MM.1S (cell line): Measurements from ENCODE around the gene SS18L1.

ENCODE experiments used
- DNase-seq: peaks from one replicate; pipeline ENCODE4 v3.0.0-alpha.2; 2015
- H2AFZ ChIP-seq: fragments of 300-600 bp; sonication (generic); 2 replicates; pipeline ENCODE4 v1.6.0; 2016; ENCODE audit warnings: antibody characterized with exemption, low read length
- H3F3A ChIP-seq: fragments of 300-600 bp; sonication (generic); 2 replicates; pipeline ENCODE4 v1.6.1; 2016; ENCODE audit warnings: mild to moderate bottlenecking, antibody characterized with exemption, low read length, moderate library complexity, mixed read lengths; ENCODE audit not compliant: insufficient read depth
- H3K27ac ChIP-seq: fragments of 300-600 bp; sonication (generic); 2 replicates; pipeline ENCODE4 v1.5.1; 2016; ENCODE audit warnings: mild to moderate bottlenecking, low read length
- H3K27me3 ChIP-seq: fragments of 300-600 bp; sonication (generic); replicated peaks from 2 replicates; pipeline ENCODE4 v1.6.0; 2016; ENCODE audit warnings: low read length; ENCODE audit not compliant: insufficient read depth
- H3K36me3 ChIP-seq: fragments of 300-600 bp; sonication (generic); replicated peaks from 2 replicates; pipeline ENCODE4 v1.6.1; 2016; ENCODE audit warnings: mild to moderate bottlenecking, low read length, mixed read lengths; ENCODE audit not compliant: insufficient read depth
- H3K4me1 ChIP-seq: fragments of 300-600 bp; sonication (generic); 2 replicates; pipeline ENCODE4 v1.6.1; 2016; ENCODE audit warnings: low read length, mixed read lengths
- H3K4me2 ChIP-seq: fragments of 300-600 bp; sonication (generic); 2 replicates; pipeline ENCODE4 v1.6.0; 2016; ENCODE audit warnings: low read depth, low read length
- H3K4me3 ChIP-seq: fragments of 300-600 bp; sonication (generic); 2 replicates; pipeline ENCODE4 v1.5.1; 2016; ENCODE audit warnings: low read length, mixed read lengths
- H3K79me2 ChIP-seq: fragments of 300-600 bp; sonication (generic); 2 replicates; pipeline ENCODE4 v1.6.1; 2016; ENCODE audit warnings: mixed run types, low read length, mixed read lengths
- H3K9ac ChIP-seq: fragments of 300-600 bp; sonication (generic); 2 replicates; pipeline ENCODE4 v1.6.1; 2016; ENCODE audit warnings: low read length, mixed read lengths
- H3K9me2 ChIP-seq: fragments of 300-600 bp; sonication (generic); replicated peaks from 2 replicates; pipeline ENCODE4 v1.6.1; 2016; ENCODE audit warnings: mild to moderate bottlenecking, low read length, mixed read lengths; ENCODE audit not compliant: insufficient read depth
- H3K9me3 ChIP-seq: fragments of 300-600 bp; sonication (generic); replicated peaks from 2 replicates; pipeline ENCODE4 v1.6.1; 2016; ENCODE audit warnings: mild to moderate bottlenecking, low read length, mixed read lengths; ENCODE audit not compliant: insufficient read depth
- H4K20me1 ChIP-seq: fragments of 300-600 bp; sonication (generic); 2 replicates; pipeline ENCODE4 v1.6.1; 2016; ENCODE audit warnings: mild to moderate bottlenecking, low read length, moderate library complexity, mixed read lengths; ENCODE audit not compliant: insufficient read depth
- CTCF ChIP-seq: fragments of 300-600 bp; sonication (generic); IDR thresholded peaks from 2 replicates; pipeline ENCODE4 v1.5.1; 2016; ENCODE audit warnings: antibody characterized with exemption, low read length, mixed read lengths
- EZH2 ChIP-seq: fragments of 300-600 bp; sonication (generic); optimal IDR thresholded peaks from 2 replicates; pipeline ENCODE3; 2017; ENCODE audit warnings: low read depth, mild to moderate bottlenecking, antibody characterized with exemption, low read length, mixed read lengths
- EZH2phosphoT487 ChIP-seq: fragments of 300-600 bp; sonication (generic); IDR thresholded peaks from 2 replicates; pipeline ENCODE4 v1.6.1; 2018; ENCODE audit warnings: antibody characterized with exemption, low read length

Gene SS18L1

GRCh38 chr20:62164879-62165761 is 21.6 kb downstream of the SS18L1 start:
- H3K4me1 ChIP-seq, result no peaks in the 10 kb centered on the region
- H3K9ac ChIP-seq, result no peak overlapping the region
- no peak for DNase-seq
- no peak overlapping the region for H3K27ac ChIP-seq
- H3K9me3 ChIP-seq, result no peaks in the 10 kb centered on the region
- H3F3A ChIP-seq, result no peaks in the 10 kb centered on the region
- H3K36me3 ChIP-seq, result no peaks in the 10 kb centered on the region
- TF ChIP-seq CTCF (no peak), EZH2 (no peak), EZH2phosphoT487 (no peak)
- no peak overlapping the region for H3K4me3 ChIP-seq
- H2AFZ ChIP-seq, result no peak overlapping the region
- no peaks in the 10 kb centered on the region for H4K20me1 ChIP-seq
- no peaks in the 10 kb centered on the region for H3K9me2 ChIP-seq
- H3K79me2 ChIP-seq, result no peaks in the 10 kb centered on the region
- no peak overlapping the region for H3K4me2 ChIP-seq
- no peaks in the 10 kb centered on the region for H3K27me3 ChIP-seq

DNA sequence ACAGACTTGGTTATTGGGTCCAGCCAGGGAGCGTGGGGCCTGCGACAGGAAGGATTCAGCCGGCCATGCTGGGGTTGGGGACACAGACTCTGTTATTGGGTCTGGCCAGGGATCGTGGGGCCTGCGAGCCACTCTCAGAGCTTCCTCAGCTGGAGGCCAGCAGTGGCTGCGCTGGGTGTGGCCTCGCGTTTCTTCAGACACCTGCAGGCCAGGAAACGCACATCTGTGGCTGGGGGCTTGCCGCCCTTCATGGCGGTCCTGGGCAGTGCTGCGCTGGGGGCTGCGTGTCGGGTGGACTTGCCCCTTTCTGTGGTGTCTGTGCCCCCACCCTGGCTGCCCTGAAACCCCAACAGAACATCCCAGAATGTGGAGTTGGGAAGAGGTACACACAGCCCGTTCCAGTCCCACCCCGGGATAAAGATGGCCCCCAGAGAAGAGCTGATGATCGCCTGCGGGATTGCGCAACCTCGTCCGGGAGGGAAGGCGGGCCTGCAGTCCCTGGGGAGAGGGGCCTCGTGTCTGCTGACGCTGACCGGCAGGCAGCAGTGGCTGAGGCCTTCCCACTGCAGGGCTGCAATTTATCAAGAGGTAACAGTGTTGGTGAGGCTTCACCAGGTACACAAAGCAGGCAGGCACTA is 22.3 kb downstream of the SS18L1 start:
- Histone ChIP-seq H3K36me3 (no peaks in the 10 kb centered on the region), H3F3A (no peaks in the 10 kb centered on the region)

GRCh38 chr20:62167474-62167873 is 23.9 kb downstream of the SS18L1 start:
- TF ChIP-seq EZH2phosphoT487, result no peak
- TF ChIP-seq EZH2, result no peak
- Histone ChIP-seq H3K79me2 (no peaks in the 10 kb centered on the region), H3K36me3 (no peaks in the 10 kb centered on the region), H3K4me2 (no peak overlapping the region), H3K9me2 (no peaks in the 10 kb centered on the region), H3K4me1 (no peaks in the 10 kb centered on the region), H2AFZ (no peak overlapping the region), H3K9ac (no peak overlapping the region), H3K27ac (no peak overlapping the region), H3K4me3 (no peak overlapping the region), H3K9me3 (no peaks in the 10 kb centered on the region), H4K20me1 (no peaks in the 10 kb centered on the region), H3K27me3 (no peaks in the 10 kb centered on the region), H3F3A (no peaks in the 10 kb centered on the region)
- no peak for DNase-seq

More for the DNA sequence above, 22.3 kb downstream of the SS18L1 start:
- H3K9me3 ChIP-seq, result no peaks in the 10 kb centered on the region
- H4K20me1 ChIP-seq, result no peaks in the 10 kb centered on the region
- no peaks in the 10 kb centered on the region for H3K4me1 ChIP-seq
- H3K9ac ChIP-seq, result no peak overlapping the region
- TF ChIP-seq EZH2phosphoT487 (no peak), EZH2 (no peak), CTCF (no peak)
- no peak overlapping the region for H3K27ac ChIP-seq
- H2AFZ ChIP-seq, result no peak overlapping the region
- no peak overlapping the region for H3K4me3 ChIP-seq
- no peak for DNase-seq
- H3K27me3 ChIP-seq, result no peaks in the 10 kb centered on the region
- no peak overlapping the region for H3K4me2 ChIP-seq
- H3K9me2 ChIP-seq, result no peaks in the 10 kb centered on the region
- H3K79me2 ChIP-seq, result no peaks in the 10 kb centered on the region

DNA sequence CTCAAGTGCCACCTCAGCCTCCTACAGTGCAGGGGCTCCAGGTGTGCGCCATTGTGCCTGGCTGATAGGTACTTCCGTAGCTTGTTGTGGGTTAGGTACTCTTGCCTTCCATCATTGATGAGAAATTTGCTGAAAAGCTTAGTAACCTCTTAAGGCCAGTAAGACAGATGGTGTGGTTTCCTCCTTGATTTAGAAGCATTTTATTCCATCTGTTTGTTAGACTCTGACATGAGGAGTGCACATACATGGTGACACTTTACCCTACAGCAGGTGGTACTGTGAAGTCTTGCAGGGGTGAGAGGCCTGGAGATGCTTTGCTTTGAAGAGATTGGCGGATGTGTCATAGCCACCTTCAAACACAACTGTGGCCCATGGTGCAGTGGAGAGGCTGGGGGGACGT is 24.5 kb downstream of the SS18L1 start:
- Histone ChIP-seq H3K9me3 (no peaks in the 10 kb centered on the region), H3K36me3 (no peaks in the 10 kb centered on the region), H3K79me2 (no peaks in the 10 kb centered on the region), H3K9me2 (no peaks in the 10 kb centered on the region), H3K27me3 (no peaks in the 10 kb centered on the region), H3K4me3 (no peak overlapping the region), H3K27ac (no peak overlapping the region), H4K20me1 (no peaks in the 10 kb centered on the region), H3K4me1 (no peaks in the 10 kb centered on the region), H3F3A (no peaks in the 10 kb centered on the region), H3K4me2 (no peak overlapping the region), H2AFZ (no peak overlapping the region), H3K9ac (no peak overlapping the region)
- no peak for DNase-seq
- no peak for TF ChIP-seq CTCF
- no peak for TF ChIP-seq EZH2
- no peak for TF ChIP-seq EZH2phosphoT487
